Lower lobe of right lung (tissue), 2 donors: ENCODE measurements around the gene MYL10. TPM values are rescaled to one million over a fixed set of nuclear protein-coding genes. Genes with fewer than 3 reads are reported as not detected.

ENCODE experiments used
- ATAC-seq, 2 donors: fragments of 200-7000 bp; cut with Tn5 transposase; one replicate each; pipeline ENCODE4 v1.9.1; 2020 to 2022; ENCODE audit warnings: mild to moderate bottlenecking in 2 of 2, moderate library complexity in 2 of 2
- DNase-seq: peaks from one replicate; pipeline ENCODE4 v3.0.0-alpha.2; 2020
- H3K27ac ChIP-seq: fragments of 200-600 bp; one replicate; pipeline ENCODE4 v1.8.0; 2022
- H3K27me3 ChIP-seq: fragments of 200-600 bp; one replicate; pipeline ENCODE4 v1.8.0; 2022; ENCODE audit warnings: low read depth
- H3K36me3 ChIP-seq: fragments of 200-600 bp; one replicate; pipeline ENCODE4 v1.8.0; 2022; ENCODE audit warnings: mild to moderate bottlenecking
- H3K4me1 ChIP-seq: fragments of 200-600 bp; one replicate; pipeline ENCODE4 v1.8.0; 2022
- H3K4me3 ChIP-seq: fragments of 200-600 bp; one replicate; pipeline ENCODE4 v1.8.0; 2022; ENCODE audit warnings: mild to moderate bottlenecking
- H3K9me3 ChIP-seq: fragments of 200-600 bp; one replicate; pipeline ENCODE4 v1.8.0; 2022
- CTCF ChIP-seq: fragments of 200-600 bp; IDR thresholded peaks from one replicate; pipeline ENCODE4 v1.8.0; 2022; ENCODE audit warnings: antibody characterized with exemption, mild to moderate bottlenecking
- intact Hi-C: fragments of 100-400 bp; cut with DNase I; formaldehyde crosslinking; loops from one replicate; pipeline ENCODE4 v1.11.0; 2022
- total RNA-seq: library from RNA; stranded (reverse); fragmentation: NEBNext Ultra II Directional; extraction: Animal tissue kit (Norgen Biotek cat#: 25700); gene quantifications from one replicate; pipeline ENCODE4 v1.2.1, GENCODE V29; 2021
- donor health status: DM: no; HTN: yes; CAD: no; lungs with severe emphysema.

Gene MYL10
- total RNA-seq, 1 donor from 2014 or later: not detected

GRCh38 chr7:101669307-101669706, 40.2 kb upstream of the MYL10 start:
- Histone ChIP-seq H3K36me3 (no peaks in the 10 kb centered on the region), H3K27me3 (no peaks in the 10 kb centered on the region), H3K4me3 (no peak overlapping the region), H3K9me3 (no peaks in the 10 kb centered on the region), H3K27ac (no peak overlapping the region), H3K4me1 (no peaks in the 10 kb centered on the region)
- intact Hi-C loops: no loop called here
- DNase-seq (no peak), ATAC-seq (no peak)
- peak; percentile 20 for TF ChIP-seq CTCF

- no peak overlapping the region for H3K4me3 ChIP-seq
- H3K9me3 ChIP-seq: no peaks in the 10 kb centered on the region
- H3K27ac ChIP-seq: no peak overlapping the region
- ATAC-seq (no peak), DNase-seq (no peak)
- no peaks in the 10 kb centered on the region for H3K27me3 ChIP-seq
- no peaks in the 10 kb centered on the region for H3K36me3 ChIP-seq
- TF ChIP-seq CTCF: no peak
- intact Hi-C loops: no loop called here
- H3K4me1 ChIP-seq: no peaks in the 10 kb centered on the region
These were observed 39.6 kb upstream of the MYL10 start for GRCh38 chr7:101668726-101669125.

GRCh38 chr7:101667920-101668319, 38.8 kb upstream of the MYL10 start:
- no peaks in the 10 kb centered on the region for H3K36me3 ChIP-seq
- ATAC-seq: no peak

GRCh38 chr7:101667399-101667798, 38.3 kb upstream of the MYL10 start:
- Histone ChIP-seq H3K27me3 (no peaks in the 10 kb centered on the region), H3K4me3 (no peak overlapping the region), H3K9me3 (no peaks in the 10 kb centered on the region), H3K4me1 (no peaks in the 10 kb centered on the region), H3K27ac (no peak overlapping the region), H3K36me3 (no peaks in the 10 kb centered on the region)
- intact Hi-C loops: no loop called here
- no peak for DNase-seq
- TF ChIP-seq CTCF: no peak
- no peak for ATAC-seq

More at GRCh38 chr7:101667920-101668319, 38.8 kb upstream of the MYL10 start:
- Histone ChIP-seq H3K27me3 (no peaks in the 10 kb centered on the region), H3K4me1 (no peaks in the 10 kb centered on the region), H3K27ac (no peak overlapping the region), H3K4me3 (no peak overlapping the region), H3K9me3 (no peaks in the 10 kb centered on the region)
- intact Hi-C loops: no loop called here
- no peak for TF ChIP-seq CTCF
- no peak for DNase-seq

- TF ChIP-seq CTCF: no peak
These were observed 37.6 kb upstream of the MYL10 start for GRCh38 chr7:101666741-101667140.

GRCh38 chr7:101666293-101666692, 37.2 kb upstream of the MYL10 start:
- Histone ChIP-seq H3K27me3 (no peaks in the 10 kb centered on the region), H3K9me3 (no peaks in the 10 kb centered on the region), H3K4me3 (no peak overlapping the region), H3K27ac (no peak overlapping the region), H3K4me1 (no peaks in the 10 kb centered on the region), H3K36me3 (no peaks in the 10 kb centered on the region)
- no peak for DNase-seq
- no peak for ATAC-seq
- no peak for TF ChIP-seq CTCF
- intact Hi-C loops: no loop called here

More at GRCh38 chr7:101666741-101667140, 37.6 kb upstream of the MYL10 start:
- no peak overlapping the region for H3K4me3 ChIP-seq
- DNase-seq (no peak), ATAC-seq (no peak)
- no peaks in the 10 kb centered on the region for H3K9me3 ChIP-seq
- no peak overlapping the region for H3K27ac ChIP-seq
- H3K27me3 ChIP-seq: no peaks in the 10 kb centered on the region
- no peaks in the 10 kb centered on the region for H3K4me1 ChIP-seq
- H3K36me3 ChIP-seq: no peaks in the 10 kb centered on the region
- intact Hi-C loops: no loop called here
